CD14-positive monocyte (primary cell): ENCODE measurements around the gene MARVELD1. TPM values are rescaled to one million over a fixed set of nuclear protein-coding genes. Genes with fewer than 3 reads are reported as not detected.

ENCODE experiments used
- DNase-seq, 3 donors: peaks; one replicate each; pipeline ENCODE4 v3.0.0-alpha.2; 2011 to 2022
- H2AFZ ChIP-seq: 2 replicates; pipeline ENCODE4 v1.6.0; 2012; ENCODE audit warnings: mild to moderate bottlenecking, low read depth, low read length, inconsistent platforms; ENCODE audit not compliant: insufficient read depth, poor library complexity, severe bottlenecking
- H3K27ac ChIP-seq, 2 donors: 1 replicate in 1 of 2; 2 replicates in 1 of 2; pipeline ENCODE4 v1.5.1; 2012 to 2013; ENCODE audit warnings: low read length in 2 of 2, control low read depth in 1 of 2, inconsistent platforms in 1 of 2, low read depth in 1 of 2, mild to moderate bottlenecking in 1 of 2
- H3K27me3 ChIP-seq, 2 donors: one replicate each; pipeline versions ENCODE4 v1.6.0 to v1.6.1; 2011 to 2013; ENCODE audit warnings: low read length in 2 of 2; ENCODE audit not compliant: control insufficient read depth in 2 of 2, insufficient read depth in 2 of 2
- H3K36me3 ChIP-seq, 2 donors: replicated peaks in 1 of 2; 1 replicate in 1 of 2; 2 replicates in 1 of 2; pipeline versions ENCODE4 v1.5.1 to v1.6.1; 2012 to 2013; ENCODE audit warnings: low read length in 2 of 2, control low read depth in 1 of 2, inconsistent platforms in 1 of 2, mild to moderate bottlenecking in 1 of 2; ENCODE audit not compliant: insufficient read depth in 2 of 2, control insufficient read depth in 1 of 2
- H3K4me1 ChIP-seq, 2 donors: 1 replicate in 1 of 2; 2 replicates in 1 of 2; pipeline versions ENCODE4 v1.5.1 to v1.6.1; 2012 to 2013; ENCODE audit warnings: low read length in 2 of 2, control low read depth in 1 of 2, inconsistent platforms in 1 of 2, mild to moderate bottlenecking in 1 of 2, moderate library complexity in 1 of 2; ENCODE audit not compliant: insufficient read depth in 2 of 2, control insufficient read depth in 1 of 2
- H3K4me2 ChIP-seq: replicated peaks from 2 replicates; pipeline ENCODE3; 2012; ENCODE audit warnings: low read length, moderate library complexity, mild to moderate bottlenecking; ENCODE audit not compliant: poor library complexity, severe bottlenecking; ENCODE audit errors: extremely low read depth
- H3K4me3 ChIP-seq, 3 experiments: fragments of 200-600 bp in 1 of 3; sonication (generic) in 1 of 3; replicated peaks in 1 of 3; 1 replicate in 2 of 3; 2 replicates in 1 of 3; pipeline ENCODE4 v1.5.1; 2011 to 2013; ENCODE audit warnings: low read length in 3 of 3, mild to moderate bottlenecking in 3 of 3, control low read depth in 2 of 3, low read depth in 2 of 3, inconsistent platforms in 1 of 3, moderate library complexity in 1 of 3
- H3K79me2 ChIP-seq: 2 replicates; pipeline ENCODE4 v1.6.0; 2012; ENCODE audit warnings: mild to moderate bottlenecking, control low read depth, inconsistent platforms, low read length, moderate library complexity; ENCODE audit not compliant: insufficient read depth
- H3K9ac ChIP-seq: 2 replicates; pipeline ENCODE4 v1.6.0; 2017; ENCODE audit warnings: low read length, mild to moderate bottlenecking; ENCODE audit not compliant: insufficient read depth, poor library complexity, severe bottlenecking
- H3K9me3 ChIP-seq, 2 donors: replicated peaks in 1 of 2; 1 replicate in 1 of 2; 2 replicates in 1 of 2; pipeline versions ENCODE4 v1.5.1 to v1.6.1; 2012 to 2013; ENCODE audit warnings: low read length in 2 of 2, control low read depth in 1 of 2; ENCODE audit not compliant: control insufficient read depth in 1 of 2, insufficient read depth in 1 of 2
- H4K20me1 ChIP-seq: 2 replicates; pipeline ENCODE4 v1.6.0; 2012; ENCODE audit warnings: mild to moderate bottlenecking, low read length, control low read depth, moderate library complexity; ENCODE audit not compliant: insufficient read depth
- H3K27ac Mint-ChIP-seq, 7 donors: one replicate each; pipeline ENCODE4 v1.8.0; 2020; ENCODE audit warnings: mild to moderate bottlenecking in 7 of 7, mixed read lengths in 7 of 7, moderate library complexity in 6 of 7, inconsistent platforms in 2 of 7
- H3K27me3 Mint-ChIP-seq, 3 donors: one replicate each; pipeline ENCODE4 v1.8.0; 2021 to 2022; ENCODE audit warnings: low read depth in 3 of 3, mild to moderate bottlenecking in 3 of 3, mixed read lengths in 3 of 3, moderate library complexity in 3 of 3, inconsistent platforms in 1 of 3
- H3K36me3 Mint-ChIP-seq, 2 donors: one replicate each; pipeline ENCODE4 v1.8.0; 2020; ENCODE audit warnings: mixed read lengths in 2 of 2, inconsistent platforms in 1 of 2, mild to moderate bottlenecking in 1 of 2
- H3K4me1 Mint-ChIP-seq: one replicate; pipeline ENCODE4 v1.8.0; 2020; ENCODE audit warnings: mild to moderate bottlenecking, mixed read lengths
- H3K4me3 Mint-ChIP-seq, 2 donors: one replicate each; pipeline ENCODE4 v1.8.0; 2020; ENCODE audit warnings: mild to moderate bottlenecking in 2 of 2, mixed read lengths in 2 of 2, moderate library complexity in 1 of 2
- H3K9me3 Mint-ChIP-seq, 7 donors: one replicate each; pipeline ENCODE4 v1.8.0; 2020 to 2022; ENCODE audit warnings: mixed read lengths in 7 of 7, mild to moderate bottlenecking in 6 of 7, moderate library complexity in 6 of 7, inconsistent platforms in 2 of 7
- CTCF ChIP-seq: fragments of 200-600 bp; IDR thresholded peaks from one replicate; pipeline ENCODE4 v1.8.0; 2022; ENCODE audit warnings: antibody characterized with exemption, mild to moderate bottlenecking
- WGBS: methylation state at CpG from one replicate; pipeline ENCODE4 v1.1.5; 2013; ENCODE audit warnings: missing lambda C conversion rate; ENCODE audit not compliant: insufficient coverage; 5-methylcytosine and 5-hydroxymethylcytosine counted together
- intact Hi-C, 2 donors: fragments of 100-400 bp; cut with micrococcal nuclease; formaldehyde crosslinking; loops; one replicate each; pipeline versions ENCODE4 v1.15.0 to v1.15.1; 2023
- polyA plus RNA-seq, 3 donors: library from polyadenylated mRNA; depleted of rRNA in 1 of 3; unstranded in 2 of 3; stranded (reverse) in 1 of 3; fragments of 300-500 nt in 2 of 3; fragments of >200 nt in 1 of 3; fragmentation: Illumina TruSeq in 2 of 3; gene quantifications; 1 replicate in 2 of 3; 2 replicates in 1 of 3; pipeline ENCODE4 v1.2.3, GENCODE V29; 2012 to 2021

The MARVELD1 gene
- polyA plus RNA-seq, 3 donors = 3.7 to 28.0 (median 9.2) TPM

DNA sequence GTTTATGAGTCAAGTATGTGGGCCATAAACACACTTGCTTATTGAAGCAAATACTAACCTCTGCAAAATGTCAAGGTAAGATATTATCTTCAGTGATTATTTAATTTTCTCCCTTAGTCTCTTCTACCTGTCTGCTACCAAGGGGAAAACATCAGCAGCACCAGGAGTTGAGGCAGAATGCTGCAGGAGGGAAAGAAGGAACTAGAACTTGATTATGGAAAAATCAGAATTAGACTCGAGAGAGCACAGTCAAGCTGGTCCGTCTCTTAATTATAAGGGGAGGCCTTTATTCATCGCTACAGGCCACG lies 18.5 kb downstream of the MARVELD1 start:
- peak; percentile 45 for TF ChIP-seq CTCF
- Histone ChIP-seq H2AFZ (no peak overlapping the region), H3K79me2 (no peaks in the 10 kb centered on the region), H3K4me3 (no peak overlapping the region), H3K9ac (no peak overlapping the region), H3K9me3 (no peaks in the 10 kb centered on the region), H3K4me1 (peaks cover 12 to 13% of the 10 kb centered on the region in 2 donors), H4K20me1 (no peaks in the 10 kb centered on the region), H3K27ac (no peak overlapping the region), H3K27me3 (no peaks in the 10 kb centered on the region), H3K36me3 (no peaks in the 10 kb centered on the region), H3K4me2 (no peak overlapping the region)
- Mint-ChIP-seq H3K27me3 (peaks cover 0 to 3% (median 2%) of the 10 kb centered on the region in 3 donors), H3K4me3 (no peak overlapping the region), H3K4me1 (peaks cover 16% of the 10 kb centered on the region), H3K36me3 (no peaks in the 10 kb centered on the region), H3K9me3 (peaks cover 0 to 3% (median 0%) of the 10 kb centered on the region in 7 donors), H3K27ac (no peak overlapping the region)
- WGBS = no CpG with 5 or more reads among the region's 4 CpGs
- intact Hi-C loops = loop anchor here (5.0 to 10.0 kb wide), 2 partner anchors 55 to 157 kb away; partner anchors contain the start of gene ANKRD2 (in 1 of the 2)
- no peak for DNase-seq

DNA sequence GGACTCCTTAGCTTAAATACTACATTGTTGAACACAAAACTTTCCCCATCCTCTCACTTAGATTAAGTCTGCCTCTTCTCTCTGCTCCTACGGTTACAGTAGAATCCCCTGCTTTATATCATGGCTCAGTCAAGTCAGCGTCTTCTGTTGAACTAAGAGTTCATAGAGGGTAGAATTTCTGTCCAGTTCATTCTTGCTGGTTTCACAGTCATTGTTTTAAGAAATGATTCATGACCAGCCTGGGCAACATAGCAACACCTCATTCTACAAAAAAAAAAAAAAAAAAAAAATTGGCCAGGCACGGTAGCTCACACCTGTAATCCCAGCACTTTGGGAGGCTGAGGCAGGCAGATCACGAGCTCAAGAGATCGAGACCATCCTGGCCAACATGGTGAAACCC lies 19.7 kb downstream of the MARVELD1 start:
- Histone ChIP-seq H3K79me2 (peaks cover 11% of the 10 kb centered on the region), H3K4me2 (no peak overlapping the region), H3K27me3 (no peaks in the 10 kb centered on the region), H3K4me3 (no peak overlapping the region), H3K9ac (no peak overlapping the region), H3K4me1 (peaks cover 20 to 24% of the 10 kb centered on the region in 2 donors), H3K36me3 (no peaks in the 10 kb centered on the region), H3K9me3 (no peaks in the 10 kb centered on the region), H2AFZ (no peak overlapping the region), H3K27ac (no peak overlapping the region), H4K20me1 (peaks cover 5% of the 10 kb centered on the region)
- peaks cover 0 to 3% (median 0%) of the 10 kb centered on the region in 7 donors for H3K9me3 Mint-ChIP-seq
- peaks cover 2 to 4% of the 10 kb centered on the region in 2 donors for H3K36me3 Mint-ChIP-seq
- peaks cover 0 to 3% (median 2%) of the 10 kb centered on the region in 3 donors for H3K27me3 Mint-ChIP-seq
- intact Hi-C loops = loop anchor here (5.0 to 10.0 kb wide), 2 partner anchors 56 to 158 kb away; partner anchors contain the start of gene ANKRD2 (in 1 of the 2)
- DNase-seq = no peak
- peaks cover 23% of the 10 kb centered on the region for H3K4me1 Mint-ChIP-seq
- TF ChIP-seq CTCF = no peak
- no peak overlapping the region for H3K27ac Mint-ChIP-seq
- WGBS = no CpG with 5 or more reads among the region's 5 CpGs
- H3K4me3 Mint-ChIP-seq = no peak overlapping the region
